Mucosa of rectum (tissue), 2 donors: ENCODE data around the gene ATP9A.

Experiments
- H3K27ac ChIP-seq, 2 donors: one replicate each; pipeline ENCODE4 v1.7.0; 2013; ENCODE audit warnings: inconsistent platforms in 2 of 2, low read depth in 2 of 2, low read length in 2 of 2
- H3K27me3 ChIP-seq, 2 donors: one replicate each; pipeline ENCODE4 v1.7.0; 2013; ENCODE audit warnings: low read length in 2 of 2; ENCODE audit not compliant: control insufficient read depth in 2 of 2, insufficient read depth in 2 of 2
- H3K36me3 ChIP-seq, 2 donors: one replicate each; pipeline ENCODE4 v1.7.0; 2013; ENCODE audit warnings: low read length in 2 of 2; ENCODE audit not compliant: control insufficient read depth in 2 of 2, insufficient read depth in 2 of 2
- H3K4me1 ChIP-seq, 2 donors: one replicate each; pipeline ENCODE4 v1.7.0; 2013; ENCODE audit warnings: low read length in 2 of 2, mild to moderate bottlenecking in 1 of 2; ENCODE audit not compliant: control insufficient read depth in 2 of 2, insufficient read depth in 2 of 2
- H3K4me3 ChIP-seq, 2 donors: one replicate each; pipeline ENCODE4 v1.7.0; 2013; ENCODE audit warnings: low read length in 2 of 2
- H3K9ac ChIP-seq, 2 donors: one replicate each; pipeline ENCODE4 v1.7.0; 2013; ENCODE audit warnings: low read length in 2 of 2, low read depth in 1 of 2, mild to moderate bottlenecking in 1 of 2
- H3K9me3 ChIP-seq, 2 donors: one replicate each; pipeline ENCODE4 v1.7.0; 2013; ENCODE audit warnings: low read length in 2 of 2; ENCODE audit not compliant: control insufficient read depth in 2 of 2
- donor health status: healthy.
- donor health status: Normal muscosa, but diverticular disease.

The ATP9A gene

DNA sequence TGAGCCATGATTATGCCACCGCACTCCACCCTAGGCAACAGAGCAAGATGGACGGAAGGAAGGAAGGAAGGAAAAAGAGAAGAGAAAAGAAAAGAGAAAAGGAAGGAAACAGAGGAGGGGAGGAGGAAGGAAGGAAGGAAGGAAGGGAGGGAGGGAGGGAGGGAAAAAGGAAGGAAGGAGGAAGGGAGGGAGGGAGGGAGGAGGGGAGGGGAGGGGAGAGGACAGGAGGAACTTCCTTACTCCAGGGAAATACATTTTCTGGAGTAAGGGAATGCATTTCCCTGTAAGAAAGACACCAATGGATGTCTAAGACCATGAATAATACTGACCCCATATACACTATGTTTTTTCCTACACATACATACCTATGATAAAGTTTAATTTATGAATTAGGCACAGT lies 132.5 kb downstream of the ATP9A start:
- H3K36me3 ChIP-seq: peaks cover 10 to 11% of the 10 kb centered on the region in 2 donors

DNA sequence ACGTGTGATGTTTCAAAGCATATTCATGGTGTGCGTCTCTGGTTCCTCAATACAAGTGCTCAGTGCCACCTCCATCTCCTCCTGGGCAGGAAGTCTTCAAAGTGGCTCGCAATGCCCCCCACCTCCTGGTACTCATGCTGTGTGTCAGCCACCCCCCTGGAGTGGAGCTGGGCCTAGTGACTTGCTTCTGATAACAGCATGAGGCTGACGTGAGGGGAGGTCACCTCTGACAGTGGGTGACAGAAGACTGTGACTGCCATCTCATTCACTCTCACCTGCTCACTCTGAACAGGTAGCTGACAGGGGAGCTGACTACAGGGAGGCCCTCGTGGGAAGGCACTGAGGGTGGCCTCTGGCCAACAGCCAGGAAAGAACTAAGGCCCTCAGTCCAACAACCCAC lies 133.3 kb downstream of the ATP9A start:
- Histone ChIP-seq H3K27me3 (no peaks in the 10 kb centered on the region), H3K36me3 (peaks cover 10 to 11% of the 10 kb centered on the region in 2 donors), H3K9me3 (no peaks in the 10 kb centered on the region), H3K4me3 (no peak overlapping the region), H3K9ac (no peak overlapping the region), H3K27ac (no peak overlapping the region), H3K4me1 (peaks cover 4 to 8% of the 10 kb centered on the region in 2 donors)

More for the DNA sequence above, 132.5 kb downstream of the ATP9A start:
- Histone ChIP-seq H3K9me3 (no peaks in the 10 kb centered on the region), H3K4me1 (peaks cover 2 to 6% of the 10 kb centered on the region in 2 donors), H3K27me3 (no peaks in the 10 kb centered on the region), H3K4me3 (no peak overlapping the region), H3K9ac (no peak overlapping the region), H3K27ac (no peak overlapping the region)

DNA sequence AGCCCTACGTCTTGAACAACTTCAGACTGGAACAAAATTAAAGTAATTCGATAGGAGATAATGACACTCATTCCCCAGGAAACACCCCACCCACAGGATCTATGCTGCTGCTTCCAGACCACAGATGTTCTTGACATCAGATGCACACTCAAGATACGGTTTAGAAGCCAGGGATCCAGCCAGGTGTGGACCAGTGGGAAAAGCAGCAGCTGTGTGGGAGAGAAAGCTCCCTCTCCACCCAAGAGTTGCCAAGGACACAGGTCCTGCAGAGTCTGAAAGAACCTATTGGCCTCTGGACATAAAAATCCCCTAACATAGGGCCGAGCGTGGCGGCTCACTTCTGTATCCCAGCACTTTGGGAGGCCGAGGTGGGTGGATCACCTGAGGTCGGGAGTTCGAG lies 133.9 kb downstream of the ATP9A start:
- Histone ChIP-seq H3K4me3 (no peak overlapping the region), H3K36me3 (peaks cover 11 to 15% of the 10 kb centered on the region in 2 donors), H3K27ac (no peak overlapping the region)

DNA sequence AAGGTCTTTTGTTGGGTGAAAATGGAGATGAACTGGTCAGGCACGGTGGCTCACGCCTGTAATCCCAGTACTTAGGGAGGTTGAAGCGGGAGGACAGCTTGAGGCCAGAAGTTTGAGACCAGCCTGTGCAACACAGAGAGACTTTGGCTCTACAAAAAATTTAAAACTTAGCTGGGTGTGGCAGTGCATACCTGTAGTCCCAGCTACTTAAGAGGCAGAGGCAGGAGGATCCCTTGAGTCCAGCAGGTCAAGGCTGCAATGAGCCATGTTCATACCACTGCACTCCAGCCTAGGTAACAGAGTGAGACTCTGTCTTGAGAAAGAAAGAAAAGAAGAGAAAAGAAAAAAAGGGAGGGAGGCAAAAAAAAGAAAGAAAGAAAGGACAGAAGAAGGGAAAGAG lies 134.8 kb downstream of the ATP9A start:
- no peak overlapping the region for H3K9ac ChIP-seq
- no peaks in the 10 kb centered on the region for H3K27me3 ChIP-seq
- H3K4me3 ChIP-seq: no peak overlapping the region
- H3K27ac ChIP-seq: no peak overlapping the region
- peaks cover 7 to 21% of the 10 kb centered on the region in 2 donors for H3K36me3 ChIP-seq
- peaks cover 4 to 8% of the 10 kb centered on the region in 2 donors for H3K4me1 ChIP-seq
- no peaks in the 10 kb centered on the region for H3K9me3 ChIP-seq

More for the DNA sequence above, 133.9 kb downstream of the ATP9A start:
- Histone ChIP-seq H3K9ac (no peak overlapping the region), H3K4me1 (peaks cover 4 to 8% of the 10 kb centered on the region in 2 donors), H3K9me3 (no peaks in the 10 kb centered on the region), H3K27me3 (no peaks in the 10 kb centered on the region)

DNA sequence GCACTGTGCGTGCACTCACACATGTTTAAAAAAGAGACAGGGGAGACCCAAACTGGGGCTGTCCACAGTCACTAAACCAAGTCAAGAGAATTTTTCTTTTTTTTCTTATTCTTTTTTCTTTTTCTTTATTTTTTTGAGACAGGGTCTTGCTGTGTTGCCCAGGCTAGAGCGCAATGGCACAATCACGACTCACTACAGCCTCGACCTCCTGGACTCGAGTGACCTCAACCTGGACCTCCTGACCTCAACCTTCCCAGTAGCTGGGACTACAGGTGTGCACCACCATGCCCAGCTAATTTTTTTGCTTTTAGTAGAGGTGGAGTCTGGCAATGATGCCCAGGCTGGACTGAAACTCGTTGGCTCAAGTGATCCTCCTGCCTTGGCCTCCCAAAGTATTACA lies 136.2 kb downstream of the ATP9A start:
- Histone ChIP-seq H3K9ac (no peak overlapping the region), H3K9me3 (no peaks in the 10 kb centered on the region), H3K4me1 (peaks cover 4 to 8% of the 10 kb centered on the region in 2 donors), H3K36me3 (peaks cover 8 to 24% of the 10 kb centered on the region in 2 donors), H3K4me3 (no peak overlapping the region), H3K27ac (peak overlapping the region; percentile 35 to 65), H3K27me3 (no peaks in the 10 kb centered on the region)

DNA sequence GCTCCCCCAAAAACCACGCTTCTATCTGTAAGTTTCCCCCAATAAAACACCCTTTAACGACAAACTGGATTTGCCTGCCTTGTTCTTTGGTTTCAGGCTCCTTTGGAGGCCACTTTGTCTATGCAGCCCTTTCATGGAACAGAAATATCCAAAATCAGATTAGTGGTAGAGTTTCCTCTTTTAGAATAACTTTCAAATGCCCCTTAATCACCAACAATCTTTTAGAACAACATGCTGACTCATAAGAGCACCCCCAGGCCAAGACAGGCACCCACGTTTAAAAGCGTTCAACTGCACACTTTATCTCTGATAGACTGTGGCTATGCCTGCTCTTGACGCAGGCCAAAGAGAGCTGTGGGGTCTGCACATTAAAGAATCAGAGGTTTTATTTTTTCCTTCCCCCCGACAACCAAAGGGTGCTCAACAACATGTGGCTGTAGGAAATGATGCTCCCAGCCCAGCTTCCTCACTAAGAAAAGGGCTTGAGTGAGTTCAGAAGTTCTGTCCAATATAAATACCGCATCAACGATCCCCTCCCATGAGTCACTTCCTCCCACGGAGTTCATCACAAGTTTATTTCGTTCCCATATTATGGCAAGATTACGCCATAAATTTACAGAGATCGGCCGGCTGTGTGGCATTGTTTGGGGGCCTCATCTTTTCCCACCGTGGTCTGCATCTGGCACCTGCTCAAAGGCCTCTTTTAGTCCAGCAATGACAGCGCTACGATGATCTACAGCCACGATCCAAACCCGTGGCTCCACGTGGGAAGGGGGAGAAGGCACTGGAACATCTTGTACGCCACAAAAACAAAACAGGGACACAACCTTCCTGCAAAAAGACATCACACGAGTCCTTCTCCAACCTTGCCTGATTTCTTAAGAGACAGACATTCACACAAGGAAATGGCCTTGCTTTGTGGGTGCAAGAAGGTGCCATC lies 136.9 kb downstream of the ATP9A start:
- Histone ChIP-seq H3K9ac (peak overlapping the region in 1 of 2 donors; percentile 35), H3K9me3 (no peaks in the 10 kb centered on the region), H3K4me3 (no peak overlapping the region), H3K27ac (peak overlapping the region; percentile 64 to 82), H3K36me3 (peaks cover 8 to 21% of the 10 kb centered on the region in 2 donors), H3K4me1 (peaks cover 4 to 8% of the 10 kb centered on the region in 2 donors), H3K27me3 (no peaks in the 10 kb centered on the region)

DNA sequence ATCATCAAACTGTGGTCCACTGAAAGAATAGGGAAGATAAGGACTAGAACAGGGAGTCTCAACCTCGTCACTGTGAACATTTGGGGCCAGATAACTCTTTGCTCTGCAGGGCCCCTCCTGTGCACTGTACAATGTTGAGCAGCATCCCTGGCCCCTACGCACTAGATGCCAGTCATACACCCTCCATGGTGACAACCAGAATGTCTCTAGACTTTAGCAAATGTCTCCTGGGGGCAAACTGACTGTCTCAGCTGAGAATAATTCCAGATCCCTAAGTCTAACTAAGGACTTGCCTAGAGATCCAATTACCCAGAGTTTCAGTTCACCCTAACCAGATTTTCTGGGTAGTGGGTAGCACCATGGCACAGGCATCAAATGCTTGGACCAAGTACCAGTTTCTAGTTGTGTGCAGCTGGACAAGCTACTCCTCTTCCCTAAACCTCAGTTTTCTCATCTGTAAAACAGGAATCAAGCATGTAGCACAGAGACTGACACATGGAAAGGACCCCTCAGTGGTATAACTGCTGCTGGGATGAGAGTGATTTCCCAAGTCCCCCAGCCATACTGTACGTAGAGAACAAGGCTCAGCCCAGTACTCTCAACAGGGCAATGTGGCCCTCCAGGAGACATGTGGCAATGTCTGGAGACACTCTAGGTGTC lies 138.7 kb downstream of the ATP9A start:
- Histone ChIP-seq H3K4me3 (no peak overlapping the region), H3K27ac (peak overlapping the region in 1 of 2 donors; percentile 21), H3K27me3 (no peaks in the 10 kb centered on the region), H3K36me3 (peaks cover 12 to 23% of the 10 kb centered on the region in 2 donors), H3K9ac (no peak overlapping the region), H3K9me3 (no peaks in the 10 kb centered on the region), H3K4me1 (peaks cover 4 to 8% of the 10 kb centered on the region in 2 donors)

DNA sequence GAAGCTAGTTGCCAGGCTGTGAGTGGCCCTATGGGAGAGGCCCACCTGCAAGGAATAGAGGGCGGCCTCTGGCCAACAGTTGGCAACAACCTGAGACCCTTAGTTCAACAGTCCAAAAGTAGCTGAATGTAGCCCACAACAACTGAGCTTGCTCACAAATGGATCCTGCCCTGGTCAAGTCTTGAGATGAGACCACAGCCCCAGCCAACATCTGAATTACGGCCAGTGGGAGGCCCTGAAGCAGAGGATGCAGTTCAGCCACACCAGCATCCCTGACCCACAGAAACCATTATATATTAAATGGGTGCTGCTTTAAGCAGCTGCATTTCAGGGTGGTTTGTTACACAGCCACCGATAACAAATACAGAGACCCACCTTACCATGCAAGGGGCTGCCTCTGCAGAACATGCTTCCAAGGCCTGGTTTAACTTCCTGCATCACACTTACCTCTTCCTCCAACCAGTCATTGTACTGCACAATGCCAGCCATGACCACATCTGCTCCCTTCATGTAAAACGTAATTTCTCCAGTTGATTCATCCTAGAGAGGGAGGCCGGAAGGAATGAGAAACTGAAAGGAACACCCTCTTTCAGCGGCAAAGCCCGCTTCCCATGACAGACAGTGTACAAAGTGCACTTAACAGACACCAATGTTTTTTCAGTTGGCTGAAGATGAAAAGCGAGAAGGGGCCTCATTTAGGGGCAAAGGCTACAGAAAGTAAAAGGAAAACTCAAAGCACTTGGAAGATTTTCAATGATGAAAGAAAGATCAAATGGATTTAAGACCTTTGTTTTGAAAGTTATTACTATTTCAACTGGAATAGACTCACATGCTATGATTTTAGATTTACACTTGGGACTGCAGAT lies 139.4 kb downstream of the ATP9A start:
- Histone ChIP-seq H3K9me3 (no peaks in the 10 kb centered on the region), H3K27ac (no peak overlapping the region), H3K4me3 (no peak overlapping the region), H3K9ac (no peak overlapping the region), H3K27me3 (no peaks in the 10 kb centered on the region), H3K36me3 (peaks cover 15 to 23% of the 10 kb centered on the region in 2 donors), H3K4me1 (peaks cover 4 to 8% of the 10 kb centered on the region in 2 donors)

DNA sequence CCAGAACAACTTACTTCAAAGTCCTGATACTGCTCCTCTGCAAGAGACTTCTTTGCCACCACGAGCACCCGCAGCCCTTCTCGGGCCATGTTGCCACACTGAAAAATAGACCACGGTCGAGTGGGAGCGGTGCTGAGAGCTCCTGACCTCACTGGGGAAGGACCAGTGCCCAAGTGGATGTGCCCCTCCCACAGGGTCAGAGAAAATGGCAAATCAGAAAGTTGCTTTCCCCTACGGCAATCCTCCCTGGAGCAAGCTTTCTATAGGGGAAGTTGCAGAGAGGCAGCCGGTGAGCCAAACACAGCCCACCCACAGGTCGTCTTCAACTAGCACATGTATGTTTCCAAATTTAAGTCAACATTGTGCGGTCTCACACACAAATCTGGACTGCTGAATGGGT lies 140.6 kb downstream of the ATP9A start:
- peaks cover 18 to 25% of the 10 kb centered on the region in 2 donors for H3K36me3 ChIP-seq
- H3K9ac ChIP-seq: no peak overlapping the region
- H3K27me3 ChIP-seq: no peaks in the 10 kb centered on the region
- H3K4me1 ChIP-seq: peaks cover 4 to 8% of the 10 kb centered on the region in 2 donors
- H3K27ac ChIP-seq: no peak overlapping the region
- H3K9me3 ChIP-seq: no peaks in the 10 kb centered on the region
- H3K4me3 ChIP-seq: no peak overlapping the region
